Endometrial microvascular endothelial cells (primary cell): ENCODE measurements around the gene DISP3. TPM values are rescaled to one million over a fixed set of nuclear protein-coding genes. Genes with fewer than 3 reads are reported as not detected.

ENCODE experiments used
- in situ Hi-C: cut with HindIII; loops from 2 replicates; pipeline ENCODE4 v1.10.0; 2017; ENCODE audit warnings: low sequenced_read_pairs, low pct_unique_long_range_greater_than_20kb; ENCODE audit errors: inconsistent ontology term
- total RNA-seq: library from RNA; depleted of rRNA; stranded (reverse); fragments of >200 nt; gene quantifications from one replicate; pipeline ENCODE4 v1.2.3, GENCODE V29; 2015; ENCODE audit errors: inconsistent ontology term

The DISP3 gene
- total RNA-seq, 1 donor from 2014 or later: 0.56 TPM

DNA sequence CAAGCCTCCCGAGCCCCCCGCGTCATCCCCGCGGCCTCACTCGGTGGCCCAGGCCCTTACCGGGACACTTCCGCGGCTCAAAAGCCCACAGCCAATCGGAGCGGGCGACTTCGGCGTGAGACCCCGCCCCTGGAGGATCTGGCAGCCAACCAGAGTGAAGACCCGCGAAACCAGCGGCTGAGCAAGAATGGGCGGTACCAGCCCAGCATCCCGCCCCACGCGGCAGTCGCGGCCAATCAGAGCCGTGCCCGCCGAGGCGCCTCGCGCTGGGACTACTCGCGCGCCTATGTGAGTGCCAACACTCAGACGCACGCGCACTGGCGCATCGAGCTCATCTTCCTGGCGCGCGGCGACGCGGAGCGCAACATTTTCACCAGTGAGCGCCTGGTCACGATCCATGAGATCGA, 22.5 kb downstream of the DISP3 start:
- in situ Hi-C loops: no loop called here

- in situ Hi-C loops: no loop called here
Observed at GRCh38 chr1:11501906-11502485, 23.0 kb downstream of the DISP3 start.

DNA sequence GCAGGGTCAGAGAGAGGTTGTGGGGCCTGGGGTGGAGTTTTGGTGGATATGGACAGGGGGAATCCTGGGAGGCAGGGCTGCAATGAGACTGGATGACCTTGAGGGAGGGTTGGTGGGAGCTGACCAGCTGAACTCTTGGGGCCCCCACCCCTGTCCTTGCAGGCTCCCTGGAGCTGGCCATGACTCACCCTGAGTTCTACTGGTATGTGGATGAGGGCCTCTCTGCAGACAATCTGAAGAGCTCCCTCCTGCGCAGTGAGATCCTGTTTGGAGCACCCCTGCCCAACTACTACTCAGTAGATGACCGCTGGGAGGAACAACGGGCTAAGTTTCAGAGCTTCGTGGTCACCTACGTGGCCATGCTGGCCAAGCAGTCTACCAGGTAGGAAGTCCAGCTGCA, 23.6 kb downstream of the DISP3 start:
- in situ Hi-C loops: no loop called here

GRCh38 chr1:11504599-11504998, 25.6 kb downstream of the DISP3 start:
- in situ Hi-C loops: no loop called here

DNA sequence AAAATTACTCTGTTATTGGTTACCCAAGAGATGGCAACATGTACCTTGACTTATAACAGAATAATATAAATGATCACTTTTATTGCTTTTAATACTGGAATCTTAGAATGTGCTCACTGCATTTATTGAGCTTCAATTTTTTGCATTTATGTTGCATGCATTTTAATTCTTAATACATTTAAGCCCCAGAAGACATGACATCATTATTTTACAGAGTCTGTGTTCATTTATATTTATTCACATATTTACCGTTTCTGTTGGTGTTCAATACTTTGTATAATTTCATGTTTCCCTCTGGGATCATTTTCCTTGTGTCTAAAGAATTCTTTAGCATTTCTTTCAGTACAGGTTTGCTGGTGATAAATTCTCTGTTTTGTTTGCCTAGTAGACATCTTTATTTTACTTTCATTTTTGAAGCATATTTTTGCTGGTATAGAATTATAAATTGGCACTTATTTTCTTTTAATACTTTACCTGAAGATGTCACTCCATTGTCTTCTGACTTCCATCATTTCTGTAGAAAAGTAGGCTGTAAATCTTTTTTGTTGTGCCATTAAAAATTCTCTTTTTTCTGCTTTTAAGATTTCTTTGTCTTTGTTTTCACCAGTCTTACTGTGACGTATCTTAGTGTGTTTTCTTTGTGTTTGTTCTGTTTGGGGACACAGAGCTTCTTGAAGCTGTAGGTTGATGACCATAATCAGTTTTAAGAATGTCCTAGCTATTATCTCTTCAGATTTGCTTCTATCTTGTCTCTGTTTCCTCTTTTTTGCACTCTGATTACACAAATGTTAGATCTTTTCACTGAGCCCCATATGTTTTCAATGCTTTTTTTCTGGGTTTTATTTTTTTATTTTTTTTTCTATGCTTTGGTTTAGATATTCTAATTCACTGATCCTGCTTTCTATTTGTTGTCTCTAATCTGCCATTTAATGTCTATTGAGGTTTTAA, 26.9 kb downstream of the DISP3 start:
- in situ Hi-C loops: no loop called here

DNA sequence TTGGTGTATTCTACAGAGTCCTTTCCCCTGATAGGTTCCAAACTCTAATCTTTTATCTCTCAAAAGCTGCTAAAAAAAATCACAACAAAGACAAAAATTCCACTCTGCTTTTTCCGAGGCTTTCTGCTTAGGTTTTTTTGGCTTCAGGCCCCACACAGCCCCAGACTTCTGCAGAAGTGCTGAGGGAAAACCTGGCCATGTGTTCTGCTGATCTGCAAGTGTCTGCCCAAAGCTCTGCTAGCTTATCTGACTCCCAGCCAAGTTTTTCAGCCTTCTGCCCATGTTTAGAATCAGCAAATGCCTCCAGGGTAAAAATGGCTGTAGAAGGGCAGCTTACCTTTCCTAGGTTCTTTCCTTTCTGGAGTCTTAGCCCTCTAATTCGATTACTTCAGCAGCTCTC, 28.4 kb downstream of the DISP3 start:
- in situ Hi-C loops: no loop called here

- in situ Hi-C loops: no loop called here
Observed at GRCh38 chr1:11513681-11514080, 34.7 kb downstream of the DISP3 start.

DNA sequence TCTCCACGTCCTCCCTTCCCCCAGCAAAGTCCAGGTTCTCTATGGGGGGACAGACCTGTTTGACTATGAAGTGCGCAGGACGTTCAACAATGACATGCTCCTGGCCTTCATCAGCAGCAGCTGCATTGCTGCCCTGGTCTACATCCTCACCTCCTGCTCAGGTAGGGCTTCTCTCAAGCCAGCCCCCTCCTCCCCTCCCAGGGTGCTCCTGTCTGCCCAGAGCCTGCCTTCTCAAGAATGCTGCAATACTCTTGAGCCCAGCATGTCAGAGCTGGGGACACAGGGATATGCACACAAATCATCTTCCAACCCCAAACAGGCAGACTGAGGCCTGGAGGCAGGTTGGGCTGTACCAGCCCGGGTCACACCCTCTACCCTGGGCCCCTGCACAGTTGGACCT, 35.4 kb downstream of the DISP3 start:
- in situ Hi-C loops: no loop called here

DNA sequence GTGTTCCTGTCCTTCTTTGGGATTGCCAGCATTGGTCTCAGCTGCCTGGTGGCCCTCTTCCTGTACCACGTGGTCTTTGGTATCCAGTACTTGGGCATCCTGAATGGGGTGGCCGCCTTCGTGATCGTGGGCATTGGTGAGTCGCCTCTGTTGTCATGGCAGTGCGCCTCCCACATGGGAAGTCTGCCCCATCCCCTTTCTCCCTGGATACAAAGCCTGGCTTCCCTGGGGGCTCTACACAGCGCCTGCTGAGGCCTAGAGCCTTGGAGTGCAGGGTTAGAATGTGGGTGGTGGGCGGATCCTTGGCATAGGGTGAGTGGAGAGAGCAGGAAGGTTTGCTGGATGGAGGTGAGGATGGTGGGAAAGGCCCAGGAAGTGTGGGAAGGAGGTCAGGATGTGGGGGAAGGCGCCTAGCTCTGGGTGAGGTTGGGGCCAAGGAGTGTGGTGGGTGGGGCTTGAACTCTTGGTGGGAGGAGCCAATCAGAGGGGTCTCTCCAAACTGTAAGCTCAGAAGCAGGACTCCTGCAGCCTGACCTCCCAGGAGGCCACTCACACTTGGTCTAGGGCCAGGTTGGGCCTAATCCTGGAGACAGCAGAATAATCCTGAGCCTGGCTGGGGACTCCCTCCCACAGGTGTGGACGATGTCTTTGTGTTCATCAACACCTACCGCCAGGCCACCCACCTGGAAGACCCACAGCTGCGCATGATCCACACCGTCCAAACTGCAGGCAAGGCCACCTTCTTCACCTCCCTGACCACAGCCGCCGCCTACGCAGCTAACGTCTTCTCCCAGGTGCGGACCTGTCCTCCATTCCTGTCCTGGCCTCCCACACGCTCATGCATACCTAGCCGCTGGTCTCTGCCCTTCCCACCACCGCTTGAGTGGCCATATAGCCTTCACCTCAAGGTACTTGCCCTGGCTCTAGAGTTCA, 36.7 kb downstream of the DISP3 start:
- in situ Hi-C loops: no loop called here

- in situ Hi-C loops: no loop called here
Observed at GRCh38 chr1:11516961-11517635, 38.1 kb downstream of the DISP3 start.

DNA sequence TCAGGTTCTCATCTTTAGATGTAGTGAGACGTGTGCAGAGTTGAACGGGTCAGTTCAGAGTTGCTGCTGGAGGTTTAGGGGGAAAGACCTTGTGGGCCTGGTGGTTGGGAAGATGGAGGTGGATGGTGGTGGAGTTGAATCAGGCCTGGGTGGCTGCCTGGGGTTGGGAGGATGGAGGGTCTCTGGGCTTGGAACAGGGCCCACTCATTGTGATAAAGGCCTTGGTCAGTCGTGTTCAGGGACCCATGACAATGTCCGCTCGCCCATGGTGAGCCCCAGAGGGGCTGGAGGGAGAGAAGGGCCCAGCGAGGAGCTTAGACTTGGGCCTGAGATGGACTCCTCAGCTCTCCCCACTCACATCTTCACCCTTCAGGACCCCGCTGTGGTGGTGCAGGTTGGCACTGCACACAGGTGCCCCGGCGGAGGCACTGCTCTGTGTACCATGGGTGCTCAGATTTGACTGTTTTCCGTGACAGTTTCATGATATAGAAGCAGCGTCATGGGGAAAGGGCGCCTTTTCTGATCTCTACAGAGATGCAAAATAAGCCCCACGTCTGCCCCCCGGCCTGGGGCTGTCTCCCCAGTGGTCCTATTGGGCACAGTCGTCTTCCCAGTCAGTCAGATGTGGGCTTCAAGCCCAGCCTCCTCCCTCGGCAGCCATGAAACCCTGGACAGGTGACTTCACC, 39.2 kb downstream of the DISP3 start:
- in situ Hi-C loops: no loop called here

DNA sequence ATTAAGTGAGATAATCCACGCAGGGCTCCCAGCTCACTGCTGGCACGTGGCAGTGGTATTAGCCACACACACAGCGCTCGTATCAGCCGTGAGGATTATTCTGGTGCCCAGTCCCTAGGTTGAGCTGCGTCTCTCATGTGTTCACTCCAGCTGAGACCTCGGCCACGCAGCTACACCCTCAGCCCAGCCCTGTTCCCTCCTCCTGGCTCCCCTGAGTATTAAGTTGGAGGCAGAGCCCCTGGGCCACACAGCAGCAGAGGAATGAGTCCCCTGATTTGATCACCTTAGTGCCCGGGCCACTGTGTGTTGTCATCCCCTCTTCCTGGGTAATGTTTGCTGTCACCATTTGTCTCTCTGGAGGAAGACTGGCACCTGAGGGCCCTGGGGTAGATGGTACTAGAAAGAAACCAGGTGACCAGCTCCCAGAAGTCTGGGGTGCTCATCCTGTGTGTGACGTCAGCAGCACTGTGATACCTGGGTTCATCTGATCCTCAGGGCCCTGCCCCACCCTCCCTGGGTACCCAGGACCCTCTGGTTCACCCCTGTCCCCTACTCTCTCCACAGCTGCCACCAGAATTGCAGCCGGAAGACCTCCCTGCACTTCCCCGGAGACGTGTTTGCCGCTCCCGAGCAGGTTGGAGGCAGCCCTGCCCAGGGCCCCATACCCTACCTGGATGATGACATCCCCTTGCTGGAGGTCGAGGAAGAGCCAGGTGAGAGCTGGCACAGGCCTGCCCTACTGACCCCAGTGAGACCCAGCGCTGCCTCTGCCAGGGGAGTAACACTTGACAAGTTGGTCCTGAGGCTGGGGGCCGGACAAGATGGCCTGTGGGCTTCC, 40.1 kb downstream of the DISP3 start:
- in situ Hi-C loops: no loop called here

DNA sequence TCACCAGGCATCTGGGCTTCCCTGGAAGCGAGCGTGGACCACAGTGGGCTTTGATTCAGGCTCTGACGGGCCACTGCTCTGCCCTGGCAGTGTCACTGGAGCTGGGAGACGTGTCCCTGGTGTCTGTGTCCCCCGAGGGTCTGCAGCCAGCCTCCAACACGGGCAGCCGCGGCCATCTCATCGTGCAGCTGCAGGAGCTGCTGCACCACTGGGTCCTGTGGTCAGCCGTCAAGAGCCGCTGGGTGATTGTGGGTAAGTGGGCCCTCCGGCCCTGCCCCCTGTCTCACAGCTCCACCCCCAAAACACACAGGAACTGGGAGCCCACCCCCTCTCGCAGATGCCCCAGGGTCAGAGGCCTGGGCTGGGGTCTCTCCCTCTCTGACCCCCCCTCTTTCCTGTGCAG, 40.7 kb downstream of the DISP3 start:
- in situ Hi-C loops: no loop called here

DNA sequence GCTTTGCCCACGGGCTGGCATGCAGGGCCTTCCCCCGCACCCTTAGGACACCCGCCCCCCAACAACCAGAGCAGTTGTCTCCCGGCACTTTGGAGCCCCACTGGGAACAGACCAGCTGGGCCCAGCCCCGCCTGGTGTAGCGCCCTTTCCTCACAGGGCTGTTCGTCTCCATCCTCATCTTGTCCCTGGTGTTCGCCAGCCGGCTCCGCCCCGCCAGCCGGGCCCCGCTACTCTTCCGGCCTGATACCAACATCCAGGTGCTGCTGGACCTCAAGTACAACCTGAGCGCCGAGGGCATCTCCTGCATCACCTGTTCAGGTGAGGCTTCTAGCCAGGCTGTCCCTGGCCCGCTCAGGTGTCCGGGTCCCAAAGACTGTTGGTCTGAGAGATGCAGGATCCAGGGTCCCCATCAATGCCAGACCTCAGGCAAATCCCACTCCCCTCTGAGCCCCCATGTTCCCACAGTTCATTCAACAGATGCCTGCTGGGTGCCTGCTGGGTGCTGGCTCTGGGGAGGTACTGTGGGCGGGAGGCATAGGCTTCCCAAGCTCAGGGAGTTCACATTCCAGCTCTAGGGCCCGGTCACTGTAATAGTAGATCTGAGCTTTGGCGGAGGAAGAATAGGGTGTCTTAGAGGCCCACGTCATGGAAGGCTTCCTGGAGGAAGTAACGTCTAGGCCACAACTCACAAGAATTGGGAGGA, 41.7 kb downstream of the DISP3 start:
- in situ Hi-C loops: no loop called here

- in situ Hi-C loops: no loop called here
Observed at GRCh38 chr1:11521582-11522399, 42.8 kb downstream of the DISP3 start.
